Neural progenitor cell (in vitro differentiated cells): Measurements from ENCODE around the gene ERBB4.

ENCODE experiments used
- CTCF ChIP-seq: fragments of 200-600 bp; sonication (generic); IDR thresholded peaks from 2 replicates; pipeline ENCODE4 v1.5.1; 2017; ENCODE audit warnings: antibody characterized with exemption, mild to moderate bottlenecking
- EZH2 ChIP-seq: fragments of 200-600 bp; sonication (generic); IDR thresholded peaks from 2 replicates; pipeline ENCODE4 v1.6.1; 2017; ENCODE audit warnings: antibody characterized with exemption, mild to moderate bottlenecking, moderate library complexity

- TF ChIP-seq EZH2 (no peak), CTCF (no peak)
These were observed 220.0 kb downstream of the ERBB4 start for GRCh38 chr2:212318636-212319035.
